ENCODE data around the gene MGAT4A.

MGAT4A gene

DNA sequence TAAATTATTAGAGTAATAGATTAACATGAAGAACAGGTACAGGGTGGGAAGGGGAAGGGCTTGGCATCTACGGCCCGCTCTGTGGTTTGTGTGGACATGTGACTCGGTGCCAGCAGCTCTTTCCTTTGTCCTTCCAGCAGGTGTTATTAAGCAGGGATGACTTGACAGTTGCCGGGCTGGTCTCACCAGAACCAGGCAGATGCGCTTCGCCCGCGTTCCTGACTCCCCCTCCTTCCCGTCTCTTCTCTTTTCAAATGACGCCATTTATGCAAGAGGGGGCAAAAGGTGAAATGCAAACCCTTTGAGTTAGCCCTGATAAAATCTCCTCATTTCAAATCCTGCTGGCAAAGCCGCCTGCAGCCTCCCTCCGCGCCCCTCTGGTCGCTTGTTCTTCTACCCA, 38.9 kb upstream of the MGAT4A start:
- no peak for DNase-seq (ENCODE audit: low read depth)
- TF ChIP-seq, protein P1, sequence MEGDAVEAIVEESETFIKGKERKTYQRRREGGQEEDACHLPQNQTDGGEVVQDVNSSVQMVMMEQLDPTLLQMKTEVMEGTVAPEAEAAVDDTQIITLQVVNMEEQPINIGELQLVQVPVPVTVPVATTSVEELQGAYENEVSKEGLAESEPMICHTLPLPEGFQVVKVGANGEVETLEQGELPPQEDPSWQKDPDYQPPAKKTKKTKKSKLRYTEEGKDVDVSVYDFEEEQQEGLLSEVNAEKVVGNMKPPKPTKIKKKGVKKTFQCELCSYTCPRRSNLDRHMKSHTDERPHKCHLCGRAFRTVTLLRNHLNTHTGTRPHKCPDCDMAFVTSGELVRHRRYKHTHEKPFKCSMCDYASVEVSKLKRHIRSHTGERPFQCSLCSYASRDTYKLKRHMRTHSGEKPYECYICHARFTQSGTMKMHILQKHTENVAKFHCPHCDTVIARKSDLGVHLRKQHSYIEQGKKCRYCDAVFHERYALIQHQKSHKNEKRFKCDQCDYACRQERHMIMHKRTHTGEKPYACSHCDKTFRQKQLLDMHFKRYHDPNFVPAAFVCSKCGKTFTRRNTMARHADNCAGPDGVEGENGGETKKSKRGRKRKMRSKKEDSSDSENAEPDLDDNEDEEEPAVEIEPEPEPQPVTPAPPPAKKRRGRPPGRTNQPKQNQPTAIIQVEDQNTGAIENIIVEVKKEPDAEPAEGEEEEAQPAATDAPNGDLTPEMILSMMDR (conservative IDR thresholded peaks at IDR 0.05; ENCODE audit: low read length) = no peak
- no peak overlapping the region for H3K4me3 ChIP-seq (ENCODE audit: low read length)

- no peak overlapping the region for H3K4me3 ChIP-seq (ENCODE audit: low read length)
- DNase-seq (ENCODE audit: low read depth) = no peak
- TF ChIP-seq, protein P1 (conservative IDR thresholded peaks at IDR 0.05; ENCODE audit: low read length) = no peak
Measured at GRCh38 chr2:98769114-98769476, 38.2 kb upstream of the MGAT4A start.

GRCh38 chr2:98768384-98769113, 37.6 kb upstream of the MGAT4A start:
- TF ChIP-seq, protein P1 (conservative IDR thresholded peaks at IDR 0.05; ENCODE audit: low read length) = no peak
- no peak overlapping the region for H3K4me3 ChIP-seq (ENCODE audit: low read length)
- no peak for DNase-seq (ENCODE audit: low read depth)

DNA sequence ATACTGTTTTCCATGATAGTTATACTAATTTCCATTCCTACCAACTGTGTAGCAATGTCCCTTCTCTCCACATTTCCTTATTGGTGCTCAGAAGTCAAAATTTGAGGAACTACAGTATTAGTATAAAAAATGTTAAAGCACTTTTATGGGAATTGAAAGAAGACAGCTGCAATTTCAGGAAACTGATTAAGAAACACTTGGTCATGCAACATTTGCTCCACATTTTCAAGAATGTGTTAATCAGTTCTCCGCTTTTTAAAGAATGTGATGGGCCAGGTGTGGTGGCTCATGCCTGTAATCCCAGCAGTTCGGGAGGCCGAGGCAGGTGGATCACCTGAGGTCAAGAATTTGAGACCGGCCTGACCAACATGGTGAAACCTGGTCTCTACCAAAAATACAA, 33.6 kb upstream of the MGAT4A start:
- no peak for DNase-seq (ENCODE audit: low read depth)
- no peak overlapping the region for H3K4me3 ChIP-seq (ENCODE audit: low read length)
- TF ChIP-seq, protein P1 (conservative IDR thresholded peaks at IDR 0.05; ENCODE audit: low read length) = no peak

GRCh38 chr2:98763209-98763951, 32.4 kb upstream of the MGAT4A start:
- TF ChIP-seq, protein P1 (conservative IDR thresholded peaks at IDR 0.05; ENCODE audit: low read length) = no peak
- H3K4me3 ChIP-seq (ENCODE audit: low read length) = no peak overlapping the region
- no peak for DNase-seq (ENCODE audit: low read depth)

DNA sequence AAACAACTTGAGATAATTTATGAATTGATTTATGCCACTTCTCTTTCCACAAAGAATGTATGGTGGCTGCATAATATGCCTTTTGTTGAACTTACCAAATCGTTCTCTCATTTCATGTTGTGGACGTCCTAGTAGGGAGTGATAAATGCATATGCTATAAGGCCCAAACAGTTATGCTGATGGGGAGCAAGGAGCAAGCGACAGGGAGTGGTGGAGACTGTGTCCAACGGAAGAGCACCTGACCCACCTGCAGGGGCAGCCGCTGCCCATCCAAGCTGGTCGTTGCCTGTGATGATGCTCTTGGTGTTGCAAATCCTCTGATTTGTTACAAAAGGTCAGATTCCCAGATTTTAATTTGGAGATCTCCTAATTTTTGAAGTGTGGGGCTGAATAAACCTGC, 31.0 kb upstream of the MGAT4A start:
- TF ChIP-seq, protein P1 (conservative IDR thresholded peaks at IDR 0.05; ENCODE audit: low read length) = no peak

DNA sequence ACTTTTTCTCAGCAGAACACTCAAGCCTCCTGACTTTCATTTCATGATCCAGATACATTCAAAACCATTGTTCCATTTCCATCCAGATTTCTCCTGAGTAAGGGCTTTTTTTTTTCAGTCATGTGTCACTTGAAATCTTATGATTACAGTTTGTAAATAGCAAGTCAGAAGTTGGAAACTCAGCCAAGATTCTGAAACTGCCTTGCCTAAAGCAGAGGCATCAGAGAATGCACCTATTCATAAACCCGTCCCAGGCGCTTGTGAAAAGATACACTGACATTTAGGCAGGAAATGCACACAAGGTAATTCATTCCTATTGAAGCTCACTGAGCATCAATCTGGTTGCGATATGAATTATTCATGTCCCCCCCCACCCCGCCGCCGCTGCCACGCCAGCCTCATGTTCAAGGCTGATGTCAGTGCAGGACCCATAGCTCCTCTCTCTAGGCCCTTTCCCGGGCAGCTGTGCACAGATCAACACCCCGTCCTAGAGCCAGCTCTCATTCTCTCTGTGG, 30.4 kb upstream of the MGAT4A start:
- DNase-seq (ENCODE audit: low read depth) = no peak
- TF ChIP-seq, protein P1 (conservative IDR thresholded peaks at IDR 0.05; ENCODE audit: low read length) = no peak
- no peak overlapping the region for H3K4me3 ChIP-seq (ENCODE audit: low read length)

More for the DNA sequence above, 31.0 kb upstream of the MGAT4A start:
- no peak overlapping the region for H3K4me3 ChIP-seq (ENCODE audit: low read length)
- no peak for DNase-seq (ENCODE audit: low read depth)

Measured in AG10803 (cell line).